ENCODE results near the gene KRTAP15-1. TPM values are rescaled to one million over a fixed set of nuclear protein-coding genes. Genes with fewer than 3 reads are reported as not detected.

KRTAP15-1 gene
- total RNA-seq (2021) (not detected in 3 replicates), Bru-seq, nascent RNA (not detected)
- long read RNA-seq, experiment 1 = 0 reads
- long read RNA-seq, experiment 2 = 0 reads
- long read RNA-seq, experiment 3 = 0 reads

- ChIA-PET CTCF (interaction anchor here (1.8 to 1.9 kb wide), 2 partner anchors 24 to 31 kb away, joined by 4 to 5 read pairs; no protein-coding TSS in a partner anchor), POLR2A (no interaction called here)
- DNase-seq (ENCODE audit: low spot score) = no peak
- no peaks in the 10 kb centered on the region for H3K9me3 Mint-ChIP-seq
- H3K4me3 Mint-ChIP-seq = no peak within 1 kb of the TSS
- ATAC-seq = no peak
- no peaks in the 10 kb centered on the region for H3K36me3 Mint-ChIP-seq
- TF ChIP-seq TEAD1 (CRISPR knock-in tag; IDR thresholded peaks at IDR 0.05) = no peak
- TF ChIP-seq PREB (CRISPR knock-in tag; IDR thresholded peaks at IDR 0.05; ENCODE audit: borderline replicate concordance) = no peak
- TF ChIP-seq NFYB (CRISPR knock-in tag; conservative IDR thresholded peaks at IDR 0.05; ENCODE audit: low read depth) = no peak
- TF ChIP-seq ZNF281 (CRISPR knock-in tag; IDR thresholded peaks at IDR 0.05) = no peak
- TF ChIP-seq NFE2L1 (CRISPR knock-in tag; IDR thresholded peaks at IDR 0.05) = no peak
- no peak for TF ChIP-seq TCF7 (CRISPR knock-in tag; IDR thresholded peaks at IDR 0.05; ENCODE audit: low read depth)
- no peak for TF ChIP-seq GTF2I (CRISPR knock-in tag; conservative IDR thresholded peaks at IDR 0.05)
- no peak for TF ChIP-seq ZBTB43 (CRISPR knock-in tag; IDR thresholded peaks at IDR 0.05)
- no peak for TF ChIP-seq FOXP4 (CRISPR knock-in tag; IDR thresholded peaks at IDR 0.05)
- no peak for TF ChIP-seq ERG (CRISPR knock-in tag; IDR thresholded peaks at IDR 0.05)
- no peak for TF ChIP-seq RELA (CRISPR knock-in tag; IDR thresholded peaks at IDR 0.05; ENCODE audit: borderline replicate concordance)
- TF ChIP-seq CREB1 (CRISPR knock-in tag; IDR thresholded peaks at IDR 0.05) = no peak
- TF ChIP-seq PRDM15 (CRISPR knock-in tag; IDR thresholded peaks at IDR 0.05) = no peak
- no peak for TF ChIP-seq ESRRA (CRISPR knock-in tag; IDR thresholded peaks at IDR 0.05; ENCODE audit: borderline replicate concordance)
- no peak for TF ChIP-seq CTCF (IDR thresholded peaks at IDR 0.05)
- no peak for TF ChIP-seq FOXK1 (CRISPR knock-in tag; IDR thresholded peaks at IDR 0.05)
- TF ChIP-seq CBFB (CRISPR knock-in tag; IDR thresholded peaks at IDR 0.05; ENCODE audit: low read depth) = no peak
- TF ChIP-seq MXD4 (CRISPR knock-in tag; IDR thresholded peaks at IDR 0.05; ENCODE audit: borderline replicate concordance) = no peak
- no peak for TF ChIP-seq ZNF416 (CRISPR knock-in tag; IDR thresholded peaks at IDR 0.05)
- H3K27ac Mint-ChIP-seq = no peak within 1 kb of the TSS
- H3K4me1 Mint-ChIP-seq = peaks cover 23% of the 10 kb centered on the region
- no peaks in the 10 kb centered on the region for H3K27me3 Mint-ChIP-seq (ENCODE audit: low read depth)
Measured at GRCh38 chr21:30439975-30440374, at the start of gene KRTAP15-1. TSS of gene KRTAP15-1 (plus strand) at chr21:30440275. CDS start at chr21:30440328, 53 bp downstream.
